HG03175 (cell line): ENCODE results near the gene RPUSD4.
A peak's percentile ranks its signal among the peaks of the same experiment; 100 is the strongest.

Source experiments
- ATAC-seq: cut with Tn5 transposase; IDR thresholded peaks from one replicate; pipeline ENCODE4 v1.9.1; 2021; ENCODE audit warnings: mild to moderate bottlenecking, moderate library complexity; ENCODE audit not compliant: unreplicated experiment

The RPUSD4 gene

DNA sequence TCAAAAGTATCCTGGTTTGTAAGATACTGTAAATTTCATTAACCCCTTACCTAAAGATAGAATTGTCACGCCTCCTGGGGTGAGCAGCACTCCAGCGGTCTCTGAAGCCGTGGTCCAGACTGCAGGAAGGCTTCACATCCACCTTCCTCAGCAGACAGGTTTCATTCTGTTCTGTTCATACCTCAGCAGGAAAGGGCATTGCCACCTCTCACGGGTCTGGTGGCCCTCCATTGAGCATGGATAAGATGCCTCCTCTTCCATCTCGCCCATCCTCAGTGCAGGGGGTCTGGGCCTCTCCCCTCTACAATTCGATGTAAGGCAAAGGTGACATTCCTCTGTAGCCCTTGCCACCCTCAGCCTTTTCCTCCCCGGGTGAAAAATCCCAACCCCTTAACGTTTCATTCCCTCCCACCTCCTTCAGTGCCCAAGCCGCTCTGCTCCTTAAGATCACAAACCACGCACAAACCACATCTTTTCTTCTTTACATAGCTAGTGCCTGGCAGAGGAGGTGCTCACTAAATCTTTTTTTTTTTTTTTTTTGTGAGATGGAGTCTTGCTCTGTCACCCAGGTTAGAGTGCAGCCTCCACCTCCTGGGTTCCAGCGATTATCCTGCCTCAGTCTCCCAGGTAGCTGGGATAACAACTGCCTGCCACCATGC is 28.5 kb downstream of the RPUSD4 start:
- no peak for ATAC-seq

DNA sequence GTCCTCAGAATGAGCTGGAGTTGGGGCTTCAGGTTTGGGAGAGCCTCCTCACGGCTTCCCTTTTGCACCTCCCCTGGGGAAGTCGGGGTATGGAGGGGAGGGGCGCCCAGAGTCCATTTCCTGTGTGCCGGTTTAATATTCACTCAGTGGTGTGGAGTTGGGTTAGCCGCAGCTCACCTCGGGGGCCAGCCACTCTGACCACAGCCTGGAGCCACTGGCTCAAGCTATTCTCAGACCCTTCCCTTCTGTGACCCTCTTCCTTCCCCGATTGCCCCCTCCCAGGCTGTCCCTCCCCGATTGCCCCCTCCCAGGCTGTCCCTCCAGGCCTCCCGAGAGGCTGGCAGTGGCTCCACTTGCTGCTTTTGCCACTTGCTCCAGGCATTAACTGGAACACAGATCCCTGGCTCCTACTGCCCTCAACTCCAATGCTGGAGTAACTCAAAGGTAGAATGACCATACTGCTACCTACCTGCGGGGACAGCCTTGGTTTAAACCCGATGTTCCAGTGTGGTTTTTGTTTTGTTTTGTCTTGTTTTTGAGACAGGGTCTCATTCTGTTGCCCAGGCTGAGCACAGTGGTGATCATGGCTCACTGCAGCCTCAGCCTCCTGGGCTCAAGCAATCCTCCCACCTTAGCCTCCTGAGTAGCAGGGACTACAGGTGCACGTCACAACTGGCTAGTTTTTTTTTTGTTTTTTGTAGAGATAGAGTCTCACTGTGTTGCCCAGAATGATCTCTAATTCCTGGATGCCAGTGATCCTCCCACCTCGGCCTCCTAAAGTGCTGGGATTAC is 29.3 kb downstream of the RPUSD4 start:
- ATAC-seq, result peak; percentile 62

DNA sequence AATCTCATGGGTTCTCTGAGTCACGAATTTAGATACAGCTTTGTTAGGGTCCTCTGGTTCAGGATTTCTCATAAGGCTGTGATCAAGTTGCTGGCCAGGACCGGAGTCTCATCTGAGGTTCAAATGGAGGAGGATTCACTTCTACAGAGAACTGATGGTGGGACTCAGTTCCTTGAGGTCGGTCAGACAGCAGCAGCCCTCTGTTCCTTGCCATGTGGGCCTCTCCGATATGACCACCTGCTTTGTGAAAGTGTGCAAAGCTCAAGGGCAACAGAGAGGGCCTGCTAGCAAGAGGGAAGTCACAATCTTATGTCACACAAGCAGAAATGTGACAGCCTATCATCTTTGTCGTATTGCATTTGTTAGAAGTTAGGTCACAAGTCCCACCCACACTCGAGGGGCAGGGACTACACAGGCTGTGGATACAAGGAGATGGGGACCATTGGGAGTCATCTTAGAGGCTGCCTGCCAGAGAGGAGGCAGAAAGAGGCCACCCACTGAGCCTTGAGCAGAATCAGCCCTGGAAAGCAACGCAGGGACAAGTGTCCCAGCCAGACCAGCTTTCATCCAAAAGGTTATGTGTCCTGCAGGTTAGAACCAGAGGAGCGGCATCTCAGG is 34.5 kb downstream of the RPUSD4 start:
- no peak for ATAC-seq

GRCh38 chr11:126175393-126175792 is 36.1 kb downstream of the RPUSD4 start:
- ATAC-seq, result no peak

GRCh38 chr11:126174816-126175215 is 36.6 kb downstream of the RPUSD4 start:
- ATAC-seq, result no peak

GRCh38 chr11:126173257-126173656 is 38.2 kb downstream of the RPUSD4 start:
- no peak for ATAC-seq

DNA sequence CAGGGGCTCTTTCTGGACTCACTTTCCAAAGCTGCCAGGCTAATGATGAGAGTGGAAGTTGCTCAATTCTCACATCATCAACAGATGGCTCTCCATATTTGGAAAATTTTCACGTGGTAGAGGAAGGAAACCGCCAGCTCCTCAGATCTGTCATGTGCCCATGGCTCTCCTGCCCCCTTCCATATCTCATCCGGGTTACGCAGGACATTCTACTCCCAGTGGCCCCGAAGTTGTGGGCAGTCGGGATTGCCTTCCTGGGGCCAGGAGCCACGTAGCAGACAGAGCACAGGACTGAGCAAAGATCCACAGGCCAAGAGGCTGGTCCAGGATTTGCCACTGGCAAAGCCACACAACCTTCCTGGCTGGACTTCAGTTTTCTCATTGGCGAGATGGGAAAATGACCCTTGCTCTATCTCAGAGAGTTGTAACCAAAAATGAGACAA is 38.8 kb downstream of the RPUSD4 start:
- ATAC-seq, result no peak

DNA sequence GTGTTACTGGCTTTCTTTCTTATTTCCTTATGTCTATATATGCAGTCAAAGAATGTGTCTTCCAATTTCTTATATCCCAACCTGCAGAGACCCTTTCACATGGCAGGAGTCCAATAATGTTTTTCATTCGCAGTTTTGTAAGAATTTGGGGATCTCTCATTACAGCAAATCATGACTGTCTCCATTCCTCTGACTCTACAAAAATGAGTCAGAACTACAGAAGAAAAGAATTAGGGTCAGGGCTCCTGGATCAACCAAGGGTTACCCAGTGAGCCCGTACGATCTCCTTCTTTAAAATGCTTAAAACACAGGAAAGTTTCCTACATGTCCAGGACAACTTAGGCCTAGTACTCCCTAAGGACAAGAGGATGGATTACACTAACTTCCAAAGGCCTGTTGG is 42.2 kb downstream of the RPUSD4 start:
- no peak for ATAC-seq

- ATAC-seq, result no peak
These were observed 44.0 kb downstream of the RPUSD4 start for GRCh38 chr11:126167488-126167887.

DNA sequence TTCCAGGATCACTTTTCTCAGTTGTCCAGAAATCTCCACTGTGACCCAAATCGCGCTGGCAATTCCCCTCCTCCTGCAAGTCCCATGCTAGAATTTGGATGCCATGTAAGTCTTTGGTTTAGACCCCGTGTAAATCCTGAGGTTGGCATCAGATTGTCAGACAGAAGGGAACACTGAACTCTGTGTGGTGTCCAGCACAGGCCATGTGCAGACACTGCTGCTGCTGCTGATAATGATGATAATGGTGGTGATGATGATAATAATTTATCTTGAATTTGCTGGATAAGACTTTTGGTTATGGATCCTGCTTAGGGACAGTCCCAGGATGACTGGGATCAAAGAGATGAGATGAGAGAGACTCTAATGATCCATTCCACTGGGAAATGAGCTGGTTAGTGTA is 45.0 kb downstream of the RPUSD4 start:
- ATAC-seq, result no peak

DNA sequence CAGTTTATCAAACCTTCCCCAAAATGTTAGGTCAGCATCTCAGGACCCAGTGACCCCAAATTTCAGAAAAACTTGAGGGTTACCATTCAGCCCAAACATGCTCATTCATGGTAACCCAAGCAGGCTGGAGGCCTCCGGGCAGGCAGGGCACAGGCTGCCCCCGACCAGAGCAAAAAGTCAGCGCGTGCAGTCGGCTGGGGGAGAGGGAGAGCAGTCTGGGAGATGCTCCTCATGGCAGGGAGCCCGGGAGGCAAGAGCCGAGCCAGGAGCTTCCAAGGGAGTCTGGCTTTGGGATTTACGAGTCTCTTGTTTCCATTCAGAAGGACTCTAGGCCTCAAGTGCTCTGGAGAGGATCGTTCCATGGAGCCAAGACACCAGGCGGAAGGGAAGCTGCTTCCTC is 45.7 kb downstream of the RPUSD4 start:
- no peak for ATAC-seq

DNA sequence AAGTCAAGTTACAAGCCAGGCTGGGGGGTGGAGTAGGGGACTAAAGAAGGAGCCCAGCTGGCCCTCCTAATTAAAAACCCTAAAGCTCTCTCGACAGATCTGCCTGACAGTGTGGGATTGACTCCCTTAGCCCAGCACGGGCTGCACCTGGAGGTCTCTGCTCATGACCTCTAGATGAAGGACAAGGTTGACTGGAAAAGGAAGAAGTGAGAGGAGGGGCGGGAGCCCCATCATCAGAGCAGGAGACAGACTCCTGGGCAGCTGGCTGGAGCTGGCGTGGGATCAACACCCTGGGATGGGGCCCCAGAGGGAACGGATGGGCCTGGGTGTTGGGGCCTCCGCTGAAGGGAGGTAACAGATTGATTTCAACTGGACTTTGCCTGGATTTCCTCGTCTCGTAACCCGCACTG is 46.1 kb downstream of the RPUSD4 start:
- ATAC-seq, result no peak

DNA sequence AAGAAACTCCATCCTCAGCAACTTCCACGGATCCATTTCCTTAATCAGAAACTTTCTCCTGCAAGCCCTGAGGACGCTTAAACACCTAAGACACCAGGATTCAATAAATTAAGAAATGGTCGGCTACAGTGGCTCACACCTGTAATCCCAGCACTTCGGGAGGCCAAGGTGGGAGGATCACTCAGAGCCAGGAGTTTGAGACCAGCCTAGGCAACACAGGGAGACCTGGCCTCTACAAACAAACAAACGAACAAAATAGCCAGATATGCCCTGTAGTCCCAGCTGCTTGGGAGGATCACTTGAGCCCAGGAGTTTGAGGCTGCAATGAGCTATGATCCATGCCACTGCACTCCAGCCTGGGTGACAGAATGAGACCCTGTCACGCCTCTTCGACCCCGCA is 46.7 kb downstream of the RPUSD4 start:
- no peak for ATAC-seq

DNA sequence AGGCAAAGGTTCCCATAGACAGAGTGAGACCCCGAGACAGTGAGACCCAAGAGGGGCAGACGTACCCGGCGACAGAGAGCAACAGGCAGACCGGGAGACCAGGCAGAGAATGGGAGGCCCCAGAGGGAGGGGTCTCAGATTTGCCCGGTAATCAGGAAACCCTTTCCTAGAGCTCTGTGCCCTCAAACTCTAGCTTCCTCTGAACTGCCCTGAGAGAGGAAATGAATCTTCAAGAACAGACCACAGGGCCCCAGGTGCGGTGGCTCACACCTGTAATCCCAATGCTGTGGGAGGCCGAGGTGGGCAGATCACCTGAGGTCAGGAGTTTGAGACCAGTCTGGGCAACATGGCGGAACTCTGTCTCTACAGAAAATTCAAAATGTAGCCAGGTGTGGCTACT is 47.7 kb downstream of the RPUSD4 start:
- no peak for ATAC-seq

DNA sequence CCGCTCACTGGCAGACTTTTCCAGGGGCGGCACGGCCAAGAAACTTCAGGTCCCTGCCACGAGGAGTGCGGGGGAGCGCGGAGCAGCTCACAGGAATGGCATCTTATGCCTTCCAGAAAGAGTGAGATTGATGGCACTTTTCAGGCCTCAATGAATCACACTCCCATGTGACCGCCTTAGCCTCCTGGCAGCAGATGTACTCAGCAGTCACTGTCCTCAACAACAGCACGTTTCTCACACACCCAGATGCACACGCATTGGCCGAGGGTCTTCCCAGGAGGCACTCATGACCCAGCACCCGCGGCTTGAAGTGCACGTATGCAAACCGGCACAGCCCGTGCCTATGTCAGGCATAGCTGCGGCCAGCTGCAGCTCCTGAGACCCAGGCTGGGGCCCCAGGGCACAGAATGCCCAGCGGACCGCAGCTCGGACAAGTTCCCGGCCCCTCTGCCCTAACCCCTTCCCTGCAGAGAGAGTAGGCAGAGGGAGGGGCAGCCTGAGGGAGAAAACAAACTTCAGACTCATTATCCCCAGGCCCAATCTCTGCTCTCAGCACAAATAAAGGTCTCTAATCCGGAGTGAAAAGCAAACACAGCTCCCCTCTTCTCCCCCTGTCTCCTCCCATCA is 48.3 kb downstream of the RPUSD4 start:
- ATAC-seq, result no peak

DNA sequence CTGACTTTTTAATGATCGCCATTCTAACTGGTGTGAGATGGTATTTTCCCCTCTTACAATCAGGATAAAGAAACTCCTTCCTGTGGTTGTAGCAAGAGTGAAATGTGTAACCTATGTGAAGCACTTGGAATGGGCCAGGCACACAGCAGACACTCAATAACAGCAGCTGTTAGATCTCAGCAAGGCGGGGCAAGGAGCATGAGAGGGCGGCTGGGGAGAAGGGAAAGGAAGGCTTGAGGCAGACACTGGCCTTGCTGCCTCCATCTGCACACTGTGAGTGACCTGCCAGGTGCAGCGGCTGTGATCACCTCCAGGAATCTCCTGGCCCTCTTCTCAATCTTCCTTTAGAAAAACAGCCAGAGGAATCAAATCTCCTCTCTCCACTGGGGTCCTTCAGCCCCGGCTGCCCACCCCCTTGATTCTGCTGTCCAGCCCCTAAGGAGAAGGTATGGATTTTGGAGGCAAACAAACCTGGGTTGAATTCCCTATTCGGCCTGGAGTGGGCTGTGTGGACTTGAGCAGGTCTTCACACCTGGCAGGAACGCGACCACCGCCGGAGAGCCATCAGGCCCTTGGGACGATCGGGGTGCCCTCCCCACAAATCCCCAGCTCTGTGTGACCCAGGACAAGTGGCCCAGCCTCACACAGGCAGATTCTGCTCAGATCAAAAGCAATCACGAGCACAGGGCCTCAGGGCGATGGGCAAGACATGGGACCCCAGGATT is 49.0 kb downstream of the RPUSD4 start:
- no peak for ATAC-seq

DNA sequence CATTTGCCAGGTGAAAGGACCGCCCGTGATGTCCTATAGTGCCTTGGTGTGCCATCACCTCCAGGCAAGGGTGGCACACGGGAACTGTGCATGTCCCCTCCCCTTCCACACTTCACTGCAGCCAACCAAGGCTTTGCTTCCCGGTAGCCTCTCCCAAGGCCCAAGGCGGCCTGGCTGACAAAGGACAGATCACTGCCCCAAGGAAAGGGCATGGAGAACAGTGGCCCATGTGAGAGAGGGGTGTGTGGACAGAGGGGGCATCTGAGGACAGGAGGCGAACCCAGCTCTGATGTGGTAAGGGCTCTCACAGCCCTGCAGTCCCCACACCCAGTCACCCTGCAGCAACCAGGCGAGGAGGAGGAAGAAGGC is 50.4 kb downstream of the RPUSD4 start:
- ATAC-seq, result no peak

DNA sequence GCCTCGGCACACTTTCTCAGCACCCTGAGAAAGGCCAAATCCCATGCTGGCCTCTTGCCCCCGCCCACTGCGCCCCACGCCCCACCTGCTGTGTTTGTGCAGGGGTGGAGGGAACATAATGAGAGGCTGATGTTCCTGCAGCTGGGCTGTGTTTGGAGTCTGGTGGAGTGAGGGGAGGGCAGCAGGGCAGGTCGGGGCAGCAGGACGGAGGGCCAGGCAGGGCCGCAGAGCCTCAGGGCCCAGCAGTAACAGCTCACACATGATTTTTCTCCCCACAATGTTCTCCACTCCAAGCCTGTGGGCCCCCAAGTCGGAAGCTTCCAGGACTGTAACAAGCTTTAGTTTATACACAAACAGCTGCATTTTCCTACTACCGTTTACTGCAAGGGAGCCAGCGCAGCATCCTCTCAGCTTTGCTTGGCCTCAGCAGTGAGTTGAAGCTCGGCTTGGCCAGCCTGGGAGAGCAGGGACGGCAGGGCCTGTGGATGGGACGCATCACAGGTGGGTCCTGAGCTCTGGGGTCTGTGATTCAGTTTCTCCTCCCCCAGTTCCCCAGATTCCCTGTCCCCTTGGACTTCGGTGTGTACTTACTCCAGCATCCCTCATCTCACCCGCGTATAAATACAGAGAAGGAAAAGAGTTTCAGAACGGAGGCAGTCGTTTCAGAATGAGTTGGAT is 51.0 kb downstream of the RPUSD4 start:
- ATAC-seq, result no peak

- ATAC-seq, result no peak
These were observed 51.6 kb downstream of the RPUSD4 start for GRCh38 chr11:126159719-126160344.
